ENCODE data around the gene TMC3.
"Not testable (repeated sequence)": the region's sequence is repeated elsewhere in the genome, so short reads cannot be mapped to it uniquely, and the experiment has no call there.

Gene TMC3

DNA sequence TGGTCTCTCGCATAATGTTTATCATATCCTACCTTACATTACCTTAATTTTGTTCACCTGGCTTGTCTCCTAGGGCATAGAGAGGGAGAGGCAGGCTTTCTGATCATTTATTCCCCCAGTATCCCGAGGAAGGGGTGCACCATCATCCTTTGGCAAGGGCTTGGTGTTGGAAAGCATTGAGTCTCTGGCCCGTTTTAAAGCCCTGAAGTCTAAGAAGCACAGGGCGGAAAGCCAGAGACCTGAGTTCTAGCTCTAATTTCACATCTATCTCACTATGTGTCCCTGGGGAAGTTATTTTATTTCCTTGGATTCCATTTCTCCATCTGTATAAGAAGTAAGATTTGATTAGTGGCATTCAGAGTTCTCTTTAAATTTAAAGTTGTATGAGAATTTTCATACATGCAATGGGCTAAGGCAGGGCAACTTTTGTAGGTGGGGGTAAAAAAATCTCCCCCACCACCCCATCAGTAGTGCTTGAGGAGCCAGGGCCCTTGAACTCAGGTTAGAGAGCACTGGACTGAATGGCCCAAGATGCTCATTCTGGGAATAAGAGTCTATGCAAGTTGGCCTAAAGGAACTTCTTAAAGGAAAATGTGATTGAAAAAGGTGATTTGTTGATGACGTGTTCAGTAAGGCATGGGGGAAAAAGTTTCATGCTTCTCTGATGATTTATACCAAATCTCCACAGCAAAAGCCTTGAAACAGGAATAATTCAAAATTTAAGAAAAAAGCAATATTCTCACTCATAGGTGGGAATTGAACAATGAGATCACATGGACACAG lies 10.1 kb downstream of the TMC3 start:
- Histone ChIP-seq H3K27ac (ENCODE audit: low read depth, low read length, severe bottlenecking) (no peak overlapping the region), H3K4me3 (ENCODE audit: extremely low read depth, insufficient read depth, low read length, poor library complexity, severe bottlenecking) (no peak overlapping the region), H3K9me3 (ENCODE audit: control insufficient read depth, low read length) (no peaks in the 10 kb centered on the region), H3K36me3 (ENCODE audit: control insufficient read depth, insufficient read depth, low read length) (no peaks in the 10 kb centered on the region), H3K4me1 (ENCODE audit: control insufficient read depth, insufficient read depth, low read length, poor library complexity, severe bottlenecking) (no peaks in the 10 kb centered on the region)
- WGBS, 2 experiments (ENCODE audit: insufficient coverage in 2 of 2), result no CpG with 5 or more reads among the region's 5 CpGs

DNA sequence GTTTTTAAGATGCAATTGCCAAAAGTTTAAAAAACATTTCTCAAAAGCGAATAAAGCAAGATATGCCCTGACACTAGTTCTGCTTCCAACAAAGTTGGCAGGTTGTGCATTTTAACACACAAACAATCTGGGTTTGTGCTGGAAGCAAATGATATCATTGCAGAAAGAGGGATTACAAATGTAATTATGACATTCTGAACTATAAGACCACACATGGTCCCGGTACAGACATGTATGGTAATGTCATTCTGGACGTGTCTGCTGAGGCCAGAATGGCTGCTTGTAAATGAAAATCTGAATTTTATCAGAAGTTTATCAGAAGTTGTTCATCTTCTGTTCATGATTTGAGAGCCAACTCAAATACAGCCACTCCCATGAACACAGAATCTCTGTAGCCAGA lies 10.7 kb downstream of the TMC3 start:
- 60 to 100% methylated on average over 1 of the region's 3 CpGs for WGBS, 2 experiments (ENCODE audit: insufficient coverage in 2 of 2)
- H3K27ac ChIP-seq (ENCODE audit: low read depth, low read length, severe bottlenecking), result no peak overlapping the region
- H3K4me1 ChIP-seq (ENCODE audit: control insufficient read depth, insufficient read depth, low read length, poor library complexity, severe bottlenecking), result no peaks in the 10 kb centered on the region
- no peaks in the 10 kb centered on the region for H3K36me3 ChIP-seq (ENCODE audit: control insufficient read depth, insufficient read depth, low read length)
- no peaks in the 10 kb centered on the region for H3K9me3 ChIP-seq (ENCODE audit: control insufficient read depth, low read length)
- H3K4me3 ChIP-seq (ENCODE audit: extremely low read depth, insufficient read depth, low read length, poor library complexity, severe bottlenecking), result no peak overlapping the region

DNA sequence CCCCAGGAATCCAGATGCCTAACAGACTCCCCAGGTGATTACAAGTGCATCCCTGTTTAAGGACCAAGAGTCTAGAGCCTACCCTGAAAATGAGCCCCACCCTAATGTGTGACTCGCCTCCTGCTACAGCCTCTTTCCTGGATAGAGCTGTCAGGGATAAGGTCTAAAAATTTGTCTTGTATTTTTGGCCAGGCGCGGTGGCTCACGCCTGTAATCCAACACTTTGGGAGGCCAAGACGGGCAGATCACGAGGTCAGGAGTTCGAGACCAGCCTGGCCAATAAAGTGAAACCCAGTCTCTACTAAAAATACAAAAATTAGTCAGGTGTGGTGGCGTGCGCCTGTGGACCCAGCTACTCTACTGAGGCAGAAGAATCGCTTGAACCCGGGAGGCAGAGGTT lies 11.2 kb downstream of the TMC3 start:
- 82 to 87% methylated on average over 11 of the region's 11 CpGs for WGBS, 2 experiments (ENCODE audit: insufficient coverage in 2 of 2)
- H3K4me1 ChIP-seq (ENCODE audit: control insufficient read depth, insufficient read depth, low read length, poor library complexity, severe bottlenecking), result no peaks in the 10 kb centered on the region

DNA sequence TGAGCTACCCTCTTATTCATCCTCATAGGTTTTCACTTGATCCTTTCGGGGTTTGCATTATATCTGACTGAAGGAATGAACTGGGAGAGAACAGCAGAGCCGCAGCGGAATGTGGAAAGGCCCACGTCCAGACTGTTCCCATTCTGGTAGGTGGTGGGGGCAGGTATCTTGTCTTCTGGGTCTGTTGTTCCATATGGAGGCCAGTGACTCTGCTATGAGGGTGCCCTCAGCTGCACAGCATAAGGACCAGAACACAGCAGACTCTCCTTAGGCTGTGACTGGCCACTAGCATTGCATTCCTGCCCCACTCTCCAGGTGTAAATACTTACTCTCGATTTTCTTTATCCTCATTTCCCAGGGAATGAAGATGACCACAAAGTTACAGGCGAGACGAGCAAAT lies 12.1 kb downstream of the TMC3 start:
- Histone ChIP-seq H3K4me1 (ENCODE audit: control insufficient read depth, insufficient read depth, low read length, poor library complexity, severe bottlenecking) (no peaks in the 10 kb centered on the region), H3K9me3 (ENCODE audit: control insufficient read depth, low read length) (no peaks in the 10 kb centered on the region), H3K27ac (ENCODE audit: low read depth, low read length, severe bottlenecking) (no peak overlapping the region), H3K4me3 (ENCODE audit: extremely low read depth, insufficient read depth, low read length, poor library complexity, severe bottlenecking) (no peak overlapping the region), H3K36me3 (ENCODE audit: control insufficient read depth, insufficient read depth, low read length) (no peaks in the 10 kb centered on the region)
- WGBS, 2 experiments (ENCODE audit: insufficient coverage in 2 of 2), result 93 to 94% methylated on average over 6 to 7 of the region's 7 CpGs

More for the DNA sequence above, 11.2 kb downstream of the TMC3 start:
- H3K27ac ChIP-seq (ENCODE audit: low read depth, low read length, severe bottlenecking), result no peak overlapping the region
- H3K9me3 ChIP-seq (ENCODE audit: control insufficient read depth, low read length), result no peaks in the 10 kb centered on the region
- no peak overlapping the region for H3K4me3 ChIP-seq (ENCODE audit: extremely low read depth, insufficient read depth, low read length, poor library complexity, severe bottlenecking)
- no peaks in the 10 kb centered on the region for H3K36me3 ChIP-seq (ENCODE audit: control insufficient read depth, insufficient read depth, low read length)

DNA sequence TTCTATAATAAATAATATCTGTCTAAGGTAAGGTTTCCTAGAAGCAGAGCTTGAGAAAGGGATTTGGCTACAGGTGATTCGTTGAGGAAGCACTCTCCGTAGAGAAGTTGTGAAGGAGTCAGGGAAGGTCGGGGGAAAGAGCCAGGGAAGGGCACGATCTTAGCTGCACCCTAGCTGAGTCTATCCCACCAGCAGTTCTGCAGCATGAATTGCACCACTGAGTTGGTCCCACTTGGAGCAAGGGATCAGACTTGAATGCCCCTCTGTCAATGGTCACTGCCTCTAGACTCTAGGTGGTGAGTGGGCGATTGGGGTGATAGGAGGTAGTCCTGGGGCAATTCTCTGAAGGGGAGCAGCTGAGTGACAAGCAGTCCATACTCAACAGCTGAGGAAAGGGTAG lies 13.5 kb downstream of the TMC3 start:
- Histone ChIP-seq H3K4me3 (ENCODE audit: extremely low read depth, insufficient read depth, low read length, poor library complexity, severe bottlenecking) (no peak overlapping the region), H3K9me3 (ENCODE audit: control insufficient read depth, low read length) (no peaks in the 10 kb centered on the region), H3K36me3 (ENCODE audit: control insufficient read depth, insufficient read depth, low read length) (no peaks in the 10 kb centered on the region), H3K4me1 (ENCODE audit: control insufficient read depth, insufficient read depth, low read length, poor library complexity, severe bottlenecking) (no peaks in the 10 kb centered on the region), H3K27ac (ENCODE audit: low read depth, low read length, severe bottlenecking) (no peak overlapping the region)
- WGBS, 2 experiments (ENCODE audit: insufficient coverage in 2 of 2), result 91 to 92% methylated on average over 3 to 4 of the region's 5 CpGs

DNA sequence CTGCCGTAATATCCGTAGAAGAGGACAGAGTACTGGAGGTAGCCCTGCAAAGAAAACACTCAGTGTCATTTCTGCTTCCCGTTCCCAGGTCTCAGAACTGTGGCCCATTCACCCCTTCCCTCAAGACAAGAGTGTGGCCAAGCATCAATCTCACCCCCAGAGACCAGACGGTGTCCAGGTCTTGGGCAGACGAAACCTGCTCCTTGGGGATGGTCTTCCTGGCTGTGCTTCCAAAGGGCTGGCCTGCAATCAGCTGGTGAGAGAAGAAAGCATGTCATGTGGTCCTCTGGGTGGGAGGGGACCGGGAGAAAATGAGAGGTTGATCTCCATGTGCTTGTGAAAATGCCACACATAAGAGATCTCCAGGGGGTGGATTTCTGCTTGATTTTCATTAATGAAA lies 15.8 kb downstream of the TMC3 start:
- H3K4me1 ChIP-seq (ENCODE audit: control insufficient read depth, insufficient read depth, low read length, poor library complexity, severe bottlenecking), result no peaks in the 10 kb centered on the region

DNA sequence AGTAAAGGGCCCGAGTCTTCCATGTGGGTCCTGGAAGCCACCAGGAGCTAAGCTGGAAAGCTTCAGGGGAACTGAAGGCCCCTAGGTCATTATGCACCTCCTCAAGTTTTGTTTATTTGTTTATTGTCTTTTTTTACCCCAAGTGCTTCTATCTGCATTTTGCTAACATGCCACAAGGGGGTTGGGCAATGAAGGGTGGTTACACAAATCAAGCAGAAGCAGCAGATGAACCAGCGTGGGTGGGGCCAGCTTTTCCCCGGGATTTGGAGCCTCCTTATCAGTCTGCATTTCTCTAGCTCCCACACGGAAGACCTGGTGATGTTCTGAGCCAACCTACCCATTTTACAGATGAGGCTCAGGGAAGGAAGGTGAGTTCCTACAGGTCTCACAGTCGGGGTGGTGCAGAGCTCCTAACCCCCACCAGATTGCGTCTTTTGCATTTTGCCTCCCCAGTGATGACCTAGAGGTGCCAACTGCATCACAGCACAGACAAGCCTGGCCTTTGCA lies 16.8 kb downstream of the TMC3 start:
- 92 to 100% methylated on average over 2 to 6 of the region's 6 CpGs for WGBS, 2 experiments (ENCODE audit: insufficient coverage in 2 of 2)
- H3K9me3 ChIP-seq (ENCODE audit: control insufficient read depth, low read length), result no peaks in the 10 kb centered on the region
- H3K4me3 ChIP-seq (ENCODE audit: extremely low read depth, insufficient read depth, low read length, poor library complexity, severe bottlenecking), result no peak overlapping the region
- H3K27ac ChIP-seq (ENCODE audit: low read depth, low read length, severe bottlenecking), result no peak overlapping the region
- H3K36me3 ChIP-seq (ENCODE audit: control insufficient read depth, insufficient read depth, low read length), result no peaks in the 10 kb centered on the region
- H3K4me1 ChIP-seq (ENCODE audit: control insufficient read depth, insufficient read depth, low read length, poor library complexity, severe bottlenecking), result no peaks in the 10 kb centered on the region

More for the DNA sequence above, 15.8 kb downstream of the TMC3 start:
- Histone ChIP-seq H3K4me3 (ENCODE audit: extremely low read depth, insufficient read depth, low read length, poor library complexity, severe bottlenecking) (no peak overlapping the region), H3K27ac (ENCODE audit: low read depth, low read length, severe bottlenecking) (no peak overlapping the region), H3K36me3 (ENCODE audit: control insufficient read depth, insufficient read depth, low read length) (no peaks in the 10 kb centered on the region), H3K9me3 (ENCODE audit: control insufficient read depth, low read length) (no peaks in the 10 kb centered on the region)
- WGBS, 2 experiments (ENCODE audit: insufficient coverage in 2 of 2), result 93 to 98% methylated on average over 5 of the region's 6 CpGs

DNA sequence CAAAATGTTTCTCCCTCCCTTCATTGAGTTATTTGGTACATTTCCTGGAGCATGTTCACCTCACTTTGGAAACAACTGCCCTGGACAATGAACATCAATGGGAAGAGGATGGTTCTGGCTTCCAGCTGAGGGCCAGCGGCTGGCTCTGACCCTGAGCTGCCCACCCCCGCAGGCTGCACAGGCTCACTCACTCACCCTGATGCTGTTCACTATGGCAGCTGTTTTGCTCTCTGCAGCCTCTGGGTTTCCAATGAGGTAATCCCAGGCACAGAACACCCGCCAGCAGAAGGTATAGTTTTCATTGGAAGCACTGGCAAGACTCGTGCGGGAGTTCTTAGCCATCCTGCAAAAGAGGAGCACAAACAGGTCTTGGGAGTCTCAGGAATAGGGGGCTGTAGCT lies 17.8 kb downstream of the TMC3 start:
- H3K4me1 ChIP-seq (ENCODE audit: control insufficient read depth, insufficient read depth, low read length, poor library complexity, severe bottlenecking), result no peaks in the 10 kb centered on the region
- H3K4me3 ChIP-seq (ENCODE audit: extremely low read depth, insufficient read depth, low read length, poor library complexity, severe bottlenecking), result no peak overlapping the region
- WGBS, 2 experiments (ENCODE audit: insufficient coverage in 2 of 2), result 83 to 90% methylated on average over 5 of the region's 5 CpGs
- H3K9me3 ChIP-seq (ENCODE audit: control insufficient read depth, low read length), result no peaks in the 10 kb centered on the region
- H3K36me3 ChIP-seq (ENCODE audit: control insufficient read depth, insufficient read depth, low read length), result no peaks in the 10 kb centered on the region
- no peak overlapping the region for H3K27ac ChIP-seq (ENCODE audit: low read depth, low read length, severe bottlenecking)

DNA sequence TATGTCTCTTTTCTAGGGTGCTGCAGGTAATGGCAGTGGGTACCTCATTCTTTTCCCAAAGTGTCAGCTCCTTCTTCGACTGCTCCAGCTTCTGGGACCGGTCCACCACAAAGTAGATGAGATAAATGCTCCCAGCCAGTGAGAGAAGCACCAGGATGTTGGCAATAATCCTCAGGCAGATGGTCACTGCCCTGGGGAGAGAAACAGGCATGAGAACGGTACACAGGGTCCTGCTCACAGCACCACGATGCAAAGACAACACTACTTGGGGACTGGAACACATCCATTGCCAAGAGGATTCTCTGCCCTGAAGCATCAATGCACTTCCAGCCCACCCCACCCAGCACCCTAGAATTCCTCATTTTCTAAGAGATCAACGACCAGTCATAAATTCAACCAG lies 22.4 kb downstream of the TMC3 start:
- H3K9me3 ChIP-seq (ENCODE audit: control insufficient read depth, low read length), result no peaks in the 10 kb centered on the region
- H3K36me3 ChIP-seq (ENCODE audit: control insufficient read depth, insufficient read depth, low read length), result no peaks in the 10 kb centered on the region
- 87 to 93% methylated on average over 2 to 4 of the region's 5 CpGs for WGBS, 2 experiments (ENCODE audit: insufficient coverage in 2 of 2)
- no peak overlapping the region for H3K27ac ChIP-seq (ENCODE audit: low read depth, low read length, severe bottlenecking)
- H3K4me3 ChIP-seq (ENCODE audit: extremely low read depth, insufficient read depth, low read length, poor library complexity, severe bottlenecking), result no peak overlapping the region
- H3K4me1 ChIP-seq (ENCODE audit: control insufficient read depth, insufficient read depth, low read length, poor library complexity, severe bottlenecking), result no peaks in the 10 kb centered on the region

DNA sequence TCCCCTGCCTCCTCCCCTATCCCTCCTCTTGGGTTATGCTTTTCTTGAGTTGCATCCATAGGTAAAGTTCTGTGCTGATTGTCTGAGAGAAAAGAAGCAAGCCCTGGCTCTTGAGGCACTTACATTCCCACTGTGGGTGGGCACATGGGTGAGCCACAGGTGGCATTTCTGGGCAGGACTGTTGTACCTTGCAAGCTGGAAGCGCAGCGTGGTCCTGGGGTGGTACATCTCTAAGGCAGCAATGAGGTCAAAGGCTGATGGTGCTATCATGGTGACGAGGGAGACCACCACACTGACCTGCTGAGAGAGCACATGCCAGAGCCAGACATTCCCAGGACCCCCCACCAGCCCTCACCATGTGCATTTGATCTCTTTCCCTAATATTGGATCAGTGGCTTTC lies 24.7 kb downstream of the TMC3 start:
- 84 to 89% methylated on average over 1 to 3 of the region's 3 CpGs for WGBS, 2 experiments (ENCODE audit: insufficient coverage in 2 of 2)
- H3K27ac ChIP-seq (ENCODE audit: low read depth, low read length, severe bottlenecking), result no peak overlapping the region
- no peaks in the 10 kb centered on the region for H3K9me3 ChIP-seq (ENCODE audit: control insufficient read depth, low read length)
- H3K4me3 ChIP-seq (ENCODE audit: extremely low read depth, insufficient read depth, low read length, poor library complexity, severe bottlenecking), result no peak overlapping the region
- H3K36me3 ChIP-seq (ENCODE audit: control insufficient read depth, insufficient read depth, low read length), result no peaks in the 10 kb centered on the region
- no peaks in the 10 kb centered on the region for H3K4me1 ChIP-seq (ENCODE audit: control insufficient read depth, insufficient read depth, low read length, poor library complexity, severe bottlenecking)

DNA sequence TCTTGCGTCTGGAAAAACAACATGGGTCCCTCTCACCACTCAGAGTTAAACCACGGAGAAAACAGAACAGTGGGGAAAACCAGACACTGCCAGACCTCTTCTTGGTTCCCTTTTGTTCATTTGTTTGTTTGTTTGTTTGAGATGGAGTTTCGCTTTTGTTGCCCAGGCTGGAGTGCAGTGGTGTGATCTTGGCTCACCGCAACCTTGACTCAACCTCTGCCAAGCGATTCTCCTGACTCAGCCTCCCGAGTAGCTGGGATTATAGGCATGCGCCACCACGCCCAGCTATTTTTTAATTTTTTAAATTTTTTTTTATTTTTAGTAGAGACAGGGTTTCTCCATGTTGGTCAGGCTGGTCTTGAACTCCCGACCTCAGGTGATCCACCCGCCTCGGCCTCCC lies 25.3 kb downstream of the TMC3 start:
- not testable (repeated sequence) for H3K36me3 ChIP-seq (ENCODE audit: control insufficient read depth, insufficient read depth, low read length); H3K9me3 ChIP-seq (ENCODE audit: control insufficient read depth, low read length); H3K27ac ChIP-seq (ENCODE audit: low read depth, low read length, severe bottlenecking); H3K4me1 ChIP-seq (ENCODE audit: control insufficient read depth, insufficient read depth, low read length, poor library complexity, severe bottlenecking); H3K4me3 ChIP-seq (ENCODE audit: extremely low read depth, insufficient read depth, low read length, poor library complexity, severe bottlenecking)
- WGBS, 2 experiments (ENCODE audit: insufficient coverage in 2 of 2), result 89 to 92% methylated on average over 6 to 7 of the region's 11 CpGs
